WI38 (cell line): Measurements from ENCODE around the gene IQCK.

ENCODE experiments used
- H3K4me3 ChIP-seq: 2 replicates; pipeline ENCODE4 v1.5.1; 2011; ENCODE audit warnings: low read depth, mild to moderate bottlenecking, control low read depth, low read length
- TF ChIP-seq, protein P1 (sequence below): IDR thresholded peaks from 2 replicates; pipeline ENCODE4 v1.5.1; 2012; ENCODE audit warnings: low read depth, mild to moderate bottlenecking, control low read depth, low read length

IQCK gene

DNA sequence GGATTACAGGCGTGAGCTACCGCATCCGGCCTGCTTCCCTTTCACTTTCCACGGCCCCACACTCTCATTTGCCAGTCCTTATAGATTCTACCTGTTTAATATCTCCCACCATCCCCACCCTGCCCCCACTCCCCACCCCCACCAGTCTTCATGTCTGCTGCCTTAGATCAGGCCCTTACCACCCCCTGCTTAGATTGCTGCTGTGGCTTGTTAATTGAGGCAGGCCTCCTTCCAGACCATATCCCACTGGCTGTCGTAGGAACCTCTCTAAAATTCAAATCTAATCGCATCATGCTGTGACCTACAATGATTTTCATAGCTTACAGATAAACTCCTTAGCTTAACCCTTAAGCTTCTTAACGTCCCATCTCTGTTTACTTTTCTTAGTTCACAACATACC, 4.9 kb downstream of the IQCK start:
- no peak overlapping the region for H3K4me3 ChIP-seq
- TF ChIP-seq, protein P1, sequence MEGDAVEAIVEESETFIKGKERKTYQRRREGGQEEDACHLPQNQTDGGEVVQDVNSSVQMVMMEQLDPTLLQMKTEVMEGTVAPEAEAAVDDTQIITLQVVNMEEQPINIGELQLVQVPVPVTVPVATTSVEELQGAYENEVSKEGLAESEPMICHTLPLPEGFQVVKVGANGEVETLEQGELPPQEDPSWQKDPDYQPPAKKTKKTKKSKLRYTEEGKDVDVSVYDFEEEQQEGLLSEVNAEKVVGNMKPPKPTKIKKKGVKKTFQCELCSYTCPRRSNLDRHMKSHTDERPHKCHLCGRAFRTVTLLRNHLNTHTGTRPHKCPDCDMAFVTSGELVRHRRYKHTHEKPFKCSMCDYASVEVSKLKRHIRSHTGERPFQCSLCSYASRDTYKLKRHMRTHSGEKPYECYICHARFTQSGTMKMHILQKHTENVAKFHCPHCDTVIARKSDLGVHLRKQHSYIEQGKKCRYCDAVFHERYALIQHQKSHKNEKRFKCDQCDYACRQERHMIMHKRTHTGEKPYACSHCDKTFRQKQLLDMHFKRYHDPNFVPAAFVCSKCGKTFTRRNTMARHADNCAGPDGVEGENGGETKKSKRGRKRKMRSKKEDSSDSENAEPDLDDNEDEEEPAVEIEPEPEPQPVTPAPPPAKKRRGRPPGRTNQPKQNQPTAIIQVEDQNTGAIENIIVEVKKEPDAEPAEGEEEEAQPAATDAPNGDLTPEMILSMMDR = no peak

DNA sequence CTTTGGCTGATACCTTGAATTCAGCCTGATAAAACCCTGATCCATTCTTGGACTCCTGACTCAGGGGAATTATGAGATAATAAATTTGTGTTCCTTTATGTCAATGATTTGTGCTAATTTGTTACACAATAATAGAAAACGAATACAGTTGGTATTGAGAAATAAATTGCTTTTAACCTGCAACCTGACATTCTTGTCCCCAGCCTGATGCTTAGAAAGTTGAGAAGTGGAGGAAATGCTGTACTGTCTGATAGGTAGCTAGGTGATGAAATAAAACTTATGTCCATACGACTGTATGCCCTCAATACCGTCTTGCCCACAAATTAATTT, 10.5 kb downstream of the IQCK start:
- TF ChIP-seq, protein P1 = no peak

DNA sequence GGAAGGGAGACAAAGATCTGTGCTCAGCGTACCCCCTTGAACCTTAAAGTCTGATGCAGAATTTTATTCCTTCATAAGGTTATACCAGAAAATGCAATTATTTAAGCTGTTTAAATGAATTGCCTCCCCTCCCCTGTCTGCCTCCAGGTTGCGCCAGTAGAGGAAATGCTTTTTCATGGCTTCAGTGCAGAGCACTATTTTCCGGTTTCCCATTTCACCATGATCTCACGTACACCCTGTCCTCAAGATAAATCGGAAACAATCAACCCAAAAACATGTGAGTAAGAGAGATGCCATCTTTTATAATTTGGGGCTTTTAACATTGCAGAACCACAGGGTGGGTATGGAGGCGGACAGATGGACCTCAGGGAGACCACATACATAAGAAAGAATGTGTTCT, 15.5 kb downstream of the IQCK start:
- TF ChIP-seq, protein P1 = no peak
- no peak overlapping the region for H3K4me3 ChIP-seq

More for the DNA sequence above, 10.5 kb downstream of the IQCK start:
- no peak overlapping the region for H3K4me3 ChIP-seq

DNA sequence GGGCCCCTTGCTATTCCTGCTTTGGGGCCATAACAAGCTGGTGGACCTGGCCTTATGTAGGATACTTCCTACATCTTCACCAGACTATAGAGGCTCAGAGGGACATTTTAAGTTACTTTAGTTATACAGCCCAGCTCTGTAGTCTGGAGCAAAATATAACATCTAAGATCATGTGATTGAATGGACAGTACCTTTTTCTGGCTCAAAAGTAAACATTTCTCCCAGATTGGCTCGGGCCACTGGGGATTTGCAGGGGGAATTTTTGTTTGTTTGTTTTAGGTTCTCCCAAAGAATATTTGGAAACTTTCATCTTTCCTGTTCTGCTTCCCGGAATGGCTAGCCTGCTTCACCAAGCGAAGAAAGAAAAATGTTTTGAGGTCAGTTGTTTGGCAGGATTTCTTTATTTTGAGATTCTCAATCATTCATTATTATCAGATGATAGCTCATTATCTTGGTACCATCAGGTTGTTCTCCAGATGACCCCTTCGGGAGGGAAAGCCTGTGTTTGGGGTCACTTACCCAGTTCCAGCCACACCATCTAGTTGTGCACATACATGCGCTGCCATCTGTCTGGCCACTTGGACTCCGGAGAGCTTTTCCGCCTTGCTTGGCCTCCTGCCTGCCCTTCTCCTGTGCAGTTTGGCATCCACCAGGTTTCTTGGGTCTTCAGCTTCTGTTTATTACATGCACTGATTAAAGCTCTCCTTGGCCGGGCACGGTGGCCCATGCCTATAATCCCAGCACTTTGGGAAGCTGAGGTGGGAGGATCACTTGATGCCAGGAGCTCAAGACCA, 17.2 kb downstream of the IQCK start:
- no peak overlapping the region for H3K4me3 ChIP-seq
- TF ChIP-seq, protein P1 = no peak

DNA sequence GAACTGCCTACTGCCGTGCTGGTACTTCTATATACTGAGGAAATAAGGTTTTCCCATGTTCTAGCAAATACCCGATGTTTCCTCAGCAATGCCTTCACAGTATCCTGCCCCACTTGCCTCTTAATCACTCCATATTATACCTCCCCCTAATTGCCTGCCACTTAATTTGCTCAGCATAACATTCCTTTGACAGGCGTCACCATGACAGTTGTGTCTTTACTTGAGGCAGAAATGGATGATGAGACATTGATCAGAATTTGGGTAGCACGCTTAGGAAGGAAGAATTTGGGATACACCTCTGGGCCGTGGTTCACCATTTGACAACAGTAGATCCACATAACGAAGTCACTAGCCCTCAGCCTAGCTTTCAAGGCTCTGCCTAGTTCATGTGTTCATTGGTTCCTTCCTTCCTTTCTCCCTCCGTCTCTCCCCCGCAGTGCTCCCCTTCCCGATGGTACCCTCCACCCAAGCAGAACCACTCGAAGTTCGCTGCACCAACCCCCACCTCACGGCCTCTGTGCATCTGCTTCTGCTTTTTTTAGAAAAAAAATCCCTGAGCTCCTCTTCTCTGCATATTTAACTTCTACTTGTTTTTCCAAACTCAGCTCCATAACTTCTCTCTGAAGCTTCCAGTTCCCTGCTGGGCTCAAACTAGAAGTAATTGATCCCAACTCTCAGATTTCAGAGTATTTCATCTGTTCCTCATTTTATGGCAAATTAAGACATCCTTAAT, 19.4 kb downstream of the IQCK start:
- TF ChIP-seq, protein P1 = no peak
- no peak overlapping the region for H3K4me3 ChIP-seq

DNA sequence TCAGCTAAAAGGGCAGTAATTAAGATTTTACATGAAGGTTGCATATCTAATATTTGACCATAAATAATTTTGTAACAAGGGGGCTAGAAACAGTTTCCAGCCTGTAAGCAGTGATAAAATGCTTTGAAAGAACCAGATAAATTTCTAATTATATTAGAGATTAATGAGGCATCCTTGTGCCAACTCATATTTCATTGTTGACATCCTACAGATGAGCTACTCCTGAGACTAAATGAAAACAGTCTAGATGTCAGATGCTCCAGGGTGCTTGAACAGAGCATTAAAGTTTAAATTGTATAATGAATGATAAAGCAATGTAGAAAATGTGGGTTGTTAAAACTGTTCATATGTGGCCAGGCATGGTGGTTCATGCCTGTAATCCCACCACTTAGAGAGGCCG, 23.3 kb downstream of the IQCK start:
- no peak overlapping the region for H3K4me3 ChIP-seq
- TF ChIP-seq, protein P1 = no peak

DNA sequence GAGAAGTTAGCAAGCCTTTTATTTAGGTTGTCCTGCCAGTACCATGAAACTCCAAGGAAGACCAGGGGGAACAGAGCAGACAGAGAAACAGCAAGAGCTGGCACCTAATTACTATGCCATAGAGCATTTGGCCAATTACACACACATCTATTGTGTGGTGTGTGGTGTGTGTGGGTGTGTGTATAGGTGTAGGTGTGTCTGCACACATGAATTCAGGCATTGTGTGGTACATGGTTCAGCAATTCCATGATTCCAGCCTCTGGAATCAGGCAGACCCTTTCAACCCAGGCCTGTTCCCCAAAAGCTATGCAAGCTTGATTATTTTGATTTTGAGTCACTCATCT, 25.7 kb downstream of the IQCK start:
- TF ChIP-seq, protein P1 = no peak

More for the DNA sequence above, 25.7 kb downstream of the IQCK start:
- no peak overlapping the region for H3K4me3 ChIP-seq
